ENCODE measurements around the gene C11orf91. TPM values are rescaled to one million over a fixed set of nuclear protein-coding genes. Genes with fewer than 3 reads are reported as not detected.
A peak's percentile ranks its signal among the peaks of the same experiment; 100 is the strongest.
"Not testable (repeated sequence)": the region's sequence is repeated elsewhere in the genome, so short reads cannot be mapped to it uniquely, and the experiment has no call there.

C11orf91 gene
- total RNA-seq, 1 donor from 2014 or later: not detected

DNA sequence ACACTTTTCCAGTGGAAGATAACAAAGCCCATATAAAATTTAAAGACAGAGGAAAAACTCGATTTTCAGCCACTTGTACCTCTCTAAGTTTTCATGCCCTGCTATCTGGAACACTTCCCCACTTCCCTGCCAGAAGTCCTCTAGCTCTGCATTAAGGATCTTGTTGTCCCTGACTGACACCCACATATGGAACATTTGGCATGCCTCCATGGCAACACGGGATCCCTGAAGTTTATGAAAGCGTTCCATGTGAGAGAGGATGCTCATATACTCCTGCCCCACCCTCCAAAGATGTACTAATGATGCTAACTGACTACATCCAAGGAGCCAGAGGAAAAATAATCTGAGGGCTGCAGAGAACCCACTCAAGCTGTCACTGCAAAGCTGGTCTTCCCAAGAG, 8.8 kb upstream of the C11orf91 start:
- peak overlapping the region; percentile 11 for H3K27ac ChIP-seq (ENCODE audit: low read depth, low read length)
- H3K4me3 ChIP-seq (ENCODE audit: low read length in 3 of 3): peak overlapping the region in 1 of 3 donors; percentile 16
- H3K9ac ChIP-seq (ENCODE audit: low read depth in 1 of 3, low read length in 3 of 3): no peak overlapping the region
- peaks cover 14 to 43% (median 39%) of the 10 kb centered on the region in 3 donors for H3K36me3 ChIP-seq (ENCODE audit: control insufficient read depth in 3 of 3, insufficient read depth in 3 of 3, low read length in 3 of 3)
- H3K27me3 ChIP-seq (ENCODE audit: control insufficient read depth in 3 of 3, insufficient read depth in 3 of 3, low read length in 3 of 3): no peaks in the 10 kb centered on the region
- H3K4me1 ChIP-seq (ENCODE audit: control insufficient read depth in 3 of 3, insufficient read depth in 3 of 3, low read length in 3 of 3): peaks cover 41 to 56% (median 45%) of the 10 kb centered on the region in 3 donors
- no peaks in the 10 kb centered on the region for H3K9me3 ChIP-seq (ENCODE audit: control insufficient read depth in 3 of 3, low read length in 3 of 3)

DNA sequence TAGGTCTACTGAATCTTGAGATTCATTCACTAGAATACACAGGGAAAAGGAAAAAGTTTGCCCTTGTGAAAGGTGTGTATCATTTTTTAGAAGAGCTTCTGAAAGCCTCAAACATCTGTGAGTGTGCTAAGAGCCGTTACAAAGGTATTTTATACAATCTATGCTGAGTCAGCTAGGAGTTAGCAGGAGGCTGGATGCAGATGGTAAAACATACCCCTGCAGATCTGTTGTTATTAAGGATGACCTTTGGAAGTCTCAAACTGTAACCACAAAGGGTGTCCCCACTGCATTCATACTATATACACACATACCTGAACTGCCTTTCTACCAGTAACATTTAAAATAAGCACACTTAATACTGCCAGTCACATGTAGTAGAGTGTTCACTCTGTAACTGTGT, 8.4 kb upstream of the C11orf91 start:
- Histone ChIP-seq H3K4me3 (ENCODE audit: low read length in 3 of 3) (no peak overlapping the region), H3K27ac (ENCODE audit: low read depth, low read length) (peak overlapping the region; percentile 11), H3K4me1 (ENCODE audit: control insufficient read depth in 3 of 3, insufficient read depth in 3 of 3, low read length in 3 of 3) (peaks cover 46 to 60% (median 49%) of the 10 kb centered on the region in 3 donors), H3K27me3 (ENCODE audit: control insufficient read depth in 3 of 3, insufficient read depth in 3 of 3, low read length in 3 of 3) (no peaks in the 10 kb centered on the region), H3K9me3 (ENCODE audit: control insufficient read depth in 3 of 3, low read length in 3 of 3) (no peaks in the 10 kb centered on the region), H3K9ac (ENCODE audit: low read depth in 1 of 3, low read length in 3 of 3) (no peak overlapping the region), H3K36me3 (ENCODE audit: control insufficient read depth in 3 of 3, insufficient read depth in 3 of 3, low read length in 3 of 3) (peaks cover 14 to 40% (median 35%) of the 10 kb centered on the region in 3 donors)

DNA sequence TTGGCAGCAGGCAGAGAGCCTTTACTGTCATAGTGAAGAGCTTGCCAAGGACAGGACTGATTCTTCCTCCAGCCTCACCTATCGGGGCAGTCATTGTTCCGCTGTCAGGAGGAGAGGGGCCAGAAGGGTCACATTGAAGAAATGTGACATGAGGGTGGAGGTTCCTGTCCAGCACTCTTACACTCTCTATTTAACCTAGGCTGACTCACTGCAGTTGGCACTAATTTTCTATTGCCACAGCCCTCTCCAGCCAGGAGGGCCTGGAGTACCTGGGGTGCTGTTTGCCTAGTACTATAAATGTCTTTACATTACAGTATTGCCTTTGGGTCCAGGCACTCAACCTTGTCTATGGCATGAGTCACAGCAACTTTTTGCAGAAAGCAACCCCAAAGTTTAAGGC, 7.2 kb upstream of the C11orf91 start:
- H3K27me3 ChIP-seq (ENCODE audit: control insufficient read depth in 3 of 3, insufficient read depth in 3 of 3, low read length in 3 of 3); H3K4me3 ChIP-seq (ENCODE audit: low read length in 3 of 3); H3K9me3 ChIP-seq (ENCODE audit: control insufficient read depth in 3 of 3, low read length in 3 of 3); H3K9ac ChIP-seq (ENCODE audit: low read depth in 1 of 3, low read length in 3 of 3): not testable (repeated sequence)
- H3K27ac ChIP-seq (ENCODE audit: low read depth, low read length): peak overlapping the region; percentile 72
- H3K4me1 ChIP-seq (ENCODE audit: control insufficient read depth in 3 of 3, insufficient read depth in 3 of 3, low read length in 3 of 3): peaks cover 57 to 71% (median 58%) of the 10 kb centered on the region in 3 donors
- peaks cover 12 to 36% (median 26%) of the 10 kb centered on the region in 3 donors for H3K36me3 ChIP-seq (ENCODE audit: control insufficient read depth in 3 of 3, insufficient read depth in 3 of 3, low read length in 3 of 3)

DNA sequence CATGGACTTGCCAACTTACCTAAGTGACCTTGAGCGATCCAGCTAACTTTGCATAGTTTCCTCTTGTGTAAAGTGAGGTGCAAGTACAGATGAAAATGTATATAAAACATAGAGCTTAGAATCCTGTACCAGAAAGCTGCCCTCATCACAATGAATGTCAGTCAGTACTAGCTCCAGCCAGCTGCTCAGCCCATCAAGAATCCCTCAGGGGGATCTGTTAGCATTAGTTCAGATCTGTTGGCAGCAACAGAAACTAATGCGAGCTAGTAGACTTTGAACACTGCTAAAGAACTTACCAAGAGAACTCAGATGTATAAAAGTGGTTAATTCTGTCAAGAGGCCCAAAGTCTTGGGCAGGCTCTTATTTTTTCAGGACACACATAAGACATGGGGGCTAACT, 6.3 kb upstream of the C11orf91 start:
- H3K27me3 ChIP-seq (ENCODE audit: control insufficient read depth in 3 of 3, insufficient read depth in 3 of 3, low read length in 3 of 3): no peaks in the 10 kb centered on the region
- H3K4me3 ChIP-seq (ENCODE audit: low read length in 3 of 3): no peak overlapping the region
- H3K9ac ChIP-seq (ENCODE audit: low read depth in 1 of 3, low read length in 3 of 3): peak overlapping the region in 1 of 3 donors; percentile 9
- H3K36me3 ChIP-seq (ENCODE audit: control insufficient read depth in 3 of 3, insufficient read depth in 3 of 3, low read length in 3 of 3): peaks cover 12 to 32% (median 22%) of the 10 kb centered on the region in 3 donors
- H3K4me1 ChIP-seq (ENCODE audit: control insufficient read depth in 3 of 3, insufficient read depth in 3 of 3, low read length in 3 of 3): peaks cover 60 to 73% (median 66%) of the 10 kb centered on the region in 3 donors
- no peaks in the 10 kb centered on the region for H3K9me3 ChIP-seq (ENCODE audit: control insufficient read depth in 3 of 3, low read length in 3 of 3)
- peak overlapping the region; percentile 72 for H3K27ac ChIP-seq (ENCODE audit: low read depth, low read length)

DNA sequence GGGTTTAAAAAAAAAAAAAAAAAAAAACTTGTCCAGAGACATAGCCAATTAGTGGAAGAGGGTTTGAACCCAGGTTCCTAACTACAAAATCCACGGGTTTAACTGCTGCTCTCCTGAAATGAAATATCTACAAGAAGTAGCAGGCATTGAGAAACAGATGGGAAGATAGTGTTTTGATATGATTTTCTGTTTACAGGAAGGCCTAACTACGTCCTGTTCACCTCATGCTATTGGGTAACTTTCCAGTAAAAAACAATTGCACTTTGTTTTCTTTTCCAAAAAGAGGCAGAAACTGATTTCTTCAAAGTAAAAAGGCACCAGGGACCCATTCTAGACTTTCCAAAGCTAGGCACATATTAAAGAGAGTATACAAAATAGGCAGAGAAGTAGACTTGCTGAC, 5.9 kb upstream of the C11orf91 start:
- no peak overlapping the region for H3K4me3 ChIP-seq (ENCODE audit: low read length in 3 of 3)
- H3K36me3 ChIP-seq (ENCODE audit: control insufficient read depth in 3 of 3, insufficient read depth in 3 of 3, low read length in 3 of 3): peaks cover 12 to 32% (median 22%) of the 10 kb centered on the region in 3 donors
- no peaks in the 10 kb centered on the region for H3K9me3 ChIP-seq (ENCODE audit: control insufficient read depth in 3 of 3, low read length in 3 of 3)
- peak overlapping the region; percentile 72 for H3K27ac ChIP-seq (ENCODE audit: low read depth, low read length)
- no peaks in the 10 kb centered on the region for H3K27me3 ChIP-seq (ENCODE audit: control insufficient read depth in 3 of 3, insufficient read depth in 3 of 3, low read length in 3 of 3)
- peak overlapping the region in 1 of 3 donors; percentile 9 for H3K9ac ChIP-seq (ENCODE audit: low read depth in 1 of 3, low read length in 3 of 3)
- peaks cover 65 to 78% (median 70%) of the 10 kb centered on the region in 3 donors for H3K4me1 ChIP-seq (ENCODE audit: control insufficient read depth in 3 of 3, insufficient read depth in 3 of 3, low read length in 3 of 3)

DNA sequence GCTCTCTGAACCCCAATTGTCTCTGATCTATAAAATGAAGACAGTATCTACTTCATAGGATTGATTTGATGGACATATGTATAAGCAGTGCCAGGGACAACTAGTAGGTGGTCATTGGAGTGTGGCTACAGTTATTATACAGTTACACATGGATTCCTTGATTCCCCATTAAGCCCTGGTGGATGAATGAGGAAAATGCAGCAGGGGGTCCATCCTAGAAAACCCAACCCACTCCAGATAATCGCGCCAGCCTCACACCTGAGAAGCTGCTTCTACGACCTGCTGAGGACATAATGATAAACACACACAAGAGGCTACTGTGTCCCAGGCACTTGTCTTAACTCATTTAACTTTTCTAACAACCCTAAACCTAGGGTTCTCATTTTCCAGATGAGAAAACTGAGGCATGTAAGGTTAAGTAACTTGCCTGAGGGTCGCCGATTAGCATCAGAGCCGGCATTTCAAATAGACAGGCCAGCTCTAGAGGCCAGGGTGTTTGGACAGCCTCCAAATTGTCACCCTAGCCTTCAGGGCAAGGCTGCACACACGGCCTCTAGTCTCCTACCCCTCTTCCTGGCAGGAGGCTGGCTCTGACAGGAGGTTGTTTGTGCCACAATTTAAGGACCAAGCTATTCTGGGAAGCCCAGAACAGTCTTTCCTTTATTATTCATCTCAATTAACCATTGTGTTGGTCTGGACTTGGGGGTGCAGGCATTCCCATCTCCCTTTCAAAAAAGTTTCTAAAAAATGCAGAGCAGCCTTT, 3.8 kb upstream of the C11orf91 start:
- H3K4me3 ChIP-seq (ENCODE audit: low read length in 3 of 3): no peak overlapping the region
- peak overlapping the region in 1 of 3 donors; percentile 36 for H3K9ac ChIP-seq (ENCODE audit: low read depth in 1 of 3, low read length in 3 of 3)
- H3K36me3 ChIP-seq (ENCODE audit: control insufficient read depth in 3 of 3, insufficient read depth in 3 of 3, low read length in 3 of 3): peaks cover 6 to 24% (median 12%) of the 10 kb centered on the region in 3 donors
- H3K27me3 ChIP-seq (ENCODE audit: control insufficient read depth in 3 of 3, insufficient read depth in 3 of 3, low read length in 3 of 3): no peaks in the 10 kb centered on the region
- H3K4me1 ChIP-seq (ENCODE audit: control insufficient read depth in 3 of 3, insufficient read depth in 3 of 3, low read length in 3 of 3): peaks cover 76 to 83% (median 83%) of the 10 kb centered on the region in 3 donors
- no peaks in the 10 kb centered on the region for H3K9me3 ChIP-seq (ENCODE audit: control insufficient read depth in 3 of 3, low read length in 3 of 3)
- H3K27ac ChIP-seq (ENCODE audit: low read depth, low read length): peak overlapping the region; percentile 88

DNA sequence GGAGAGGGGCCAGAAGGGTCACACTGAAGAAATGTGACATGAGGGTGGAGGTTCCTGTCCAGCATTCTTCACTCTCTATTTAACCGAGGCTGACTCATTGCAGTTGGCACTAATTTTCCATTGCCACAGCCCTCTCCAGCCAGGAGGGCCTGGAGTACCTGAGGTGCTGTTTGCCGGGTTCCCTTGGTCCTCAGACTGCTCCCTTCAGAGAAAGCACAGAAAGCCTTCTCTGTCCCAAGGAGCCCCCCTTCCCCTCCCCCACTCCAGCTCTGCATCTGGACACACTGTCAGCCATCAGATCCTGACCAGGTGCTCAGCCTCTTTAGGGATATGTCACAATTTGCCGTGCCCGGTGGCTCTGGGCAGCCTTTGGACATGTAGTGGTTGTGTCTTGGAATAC, 3.2 kb upstream of the C11orf91 start:
- no peaks in the 10 kb centered on the region for H3K27me3 ChIP-seq (ENCODE audit: control insufficient read depth in 3 of 3, insufficient read depth in 3 of 3, low read length in 3 of 3)
- H3K4me3 ChIP-seq (ENCODE audit: low read length in 3 of 3): no peak overlapping the region
- peak overlapping the region in 1 of 3 donors; percentile 36 for H3K9ac ChIP-seq (ENCODE audit: low read depth in 1 of 3, low read length in 3 of 3)
- H3K36me3 ChIP-seq (ENCODE audit: control insufficient read depth in 3 of 3, insufficient read depth in 3 of 3, low read length in 3 of 3): peaks cover 5 to 17% (median 8%) of the 10 kb centered on the region in 3 donors
- no peaks in the 10 kb centered on the region for H3K9me3 ChIP-seq (ENCODE audit: control insufficient read depth in 3 of 3, low read length in 3 of 3)
- H3K27ac ChIP-seq (ENCODE audit: low read depth, low read length): peak overlapping the region; percentile 88
- peaks cover 70 to 80% (median 76%) of the 10 kb centered on the region in 3 donors for H3K4me1 ChIP-seq (ENCODE audit: control insufficient read depth in 3 of 3, insufficient read depth in 3 of 3, low read length in 3 of 3)

DNA sequence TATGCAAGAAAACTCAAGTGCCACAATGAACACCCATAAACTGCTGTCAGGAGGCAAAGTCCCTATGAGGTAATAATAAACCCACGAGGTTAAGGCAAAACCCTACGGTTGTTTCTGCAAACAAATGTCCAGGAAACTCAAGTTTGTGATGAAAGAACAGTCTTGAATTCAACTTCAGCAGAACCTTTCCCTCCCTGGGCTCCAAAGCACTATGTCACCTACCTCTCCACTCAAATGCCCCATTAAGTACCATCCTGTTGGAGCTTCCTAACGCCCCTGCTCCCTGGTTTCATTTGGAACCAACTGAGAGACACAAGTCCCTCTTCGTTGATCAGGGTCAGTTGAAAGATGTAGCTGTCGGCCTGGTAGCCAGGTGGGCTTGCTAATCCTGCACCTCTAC, 2.6 kb upstream of the C11orf91 start:
- Histone ChIP-seq H3K27ac (ENCODE audit: low read depth, low read length) (peak overlapping the region; percentile 88), H3K9ac (ENCODE audit: low read depth in 1 of 3, low read length in 3 of 3) (no peak overlapping the region), H3K4me3 (ENCODE audit: low read length in 3 of 3) (no peak overlapping the region), H3K4me1 (ENCODE audit: control insufficient read depth in 3 of 3, insufficient read depth in 3 of 3, low read length in 3 of 3) (peaks cover 66 to 76% (median 73%) of the 10 kb centered on the region in 3 donors), H3K36me3 (ENCODE audit: control insufficient read depth in 3 of 3, insufficient read depth in 3 of 3, low read length in 3 of 3) (peaks cover 5 to 15% (median 8%) of the 10 kb centered on the region in 3 donors), H3K9me3 (ENCODE audit: control insufficient read depth in 3 of 3, low read length in 3 of 3) (no peaks in the 10 kb centered on the region), H3K27me3 (ENCODE audit: control insufficient read depth in 3 of 3, insufficient read depth in 3 of 3, low read length in 3 of 3) (no peaks in the 10 kb centered on the region)

DNA sequence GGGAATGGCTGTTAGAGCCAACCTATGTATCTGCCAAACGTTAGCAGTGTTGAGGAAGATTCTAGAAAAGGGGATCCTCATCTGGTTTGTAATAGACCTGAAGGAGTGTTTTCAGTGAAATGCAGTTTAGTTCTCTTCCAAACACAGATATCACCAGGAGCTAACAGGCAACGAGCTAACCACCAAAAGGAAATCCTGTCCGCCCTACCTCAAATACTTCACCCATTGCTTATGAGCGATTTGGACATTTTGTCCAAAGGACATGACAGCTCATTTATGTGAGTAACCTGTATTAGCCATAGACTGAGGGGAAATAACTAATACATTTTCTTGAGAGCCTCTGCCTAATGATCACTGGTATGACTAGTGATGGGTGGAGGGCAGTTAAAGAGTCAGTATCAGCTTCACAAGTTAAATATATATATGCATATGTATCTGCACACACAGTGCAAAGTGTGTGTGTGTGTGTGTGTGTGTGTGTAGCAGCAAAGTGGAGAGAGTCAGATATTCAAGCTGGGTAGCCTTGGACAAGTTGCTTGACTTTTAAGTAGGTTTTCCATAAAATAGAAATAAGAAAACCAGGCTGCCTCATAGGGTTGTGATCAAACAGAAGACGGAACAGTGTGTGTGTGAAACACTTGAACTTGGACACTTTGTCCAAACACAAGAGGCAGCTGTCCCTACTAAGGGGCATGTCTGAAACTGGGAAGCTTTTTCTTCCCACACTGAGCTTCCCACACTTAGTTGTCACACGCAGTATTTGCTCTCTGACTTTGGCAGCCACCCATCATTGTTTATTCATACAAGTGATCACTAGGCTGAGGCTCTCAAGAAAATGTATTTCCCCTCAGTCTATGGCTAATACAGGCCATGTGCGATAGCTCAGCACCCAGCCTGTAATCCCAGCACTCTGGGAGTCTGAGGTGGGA, 940 bp upstream of the C11orf91 start:
- Histone ChIP-seq H3K9ac (ENCODE audit: low read depth in 1 of 3, low read length in 3 of 3) (peak overlapping the region; percentile 64 to 71 (median 66)), H3K4me3 (ENCODE audit: low read length in 3 of 3) (peak overlapping the region; percentile 70 to 76 (median 75)), H3K9me3 (ENCODE audit: control insufficient read depth in 3 of 3, low read length in 3 of 3) (no peaks in the 10 kb centered on the region), H3K27me3 (ENCODE audit: control insufficient read depth in 3 of 3, insufficient read depth in 3 of 3, low read length in 3 of 3) (no peaks in the 10 kb centered on the region), H3K36me3 (ENCODE audit: control insufficient read depth in 3 of 3, insufficient read depth in 3 of 3, low read length in 3 of 3) (peaks cover 0 to 7% (median 0%) of the 10 kb centered on the region in 3 donors), H3K4me1 (ENCODE audit: control insufficient read depth in 3 of 3, insufficient read depth in 3 of 3, low read length in 3 of 3) (peaks cover 58 to 72% (median 67%) of the 10 kb centered on the region in 3 donors), H3K27ac (ENCODE audit: low read depth, low read length) (peak overlapping the region; percentile 88)
